HG03039 (cell line): Measurements from ENCODE around the gene DDX19B.
"Not testable (repeated sequence)": the region's sequence is repeated elsewhere in the genome, so short reads cannot be mapped to it uniquely, and the experiment has no call there.

Source experiments
- ATAC-seq: cut with Tn5 transposase; IDR thresholded peaks from one replicate; pipeline ENCODE4 v1.9.1; 2021; ENCODE audit warnings: mild to moderate bottlenecking, moderate library complexity; ENCODE audit not compliant: unreplicated experiment

The DDX19B gene

DNA sequence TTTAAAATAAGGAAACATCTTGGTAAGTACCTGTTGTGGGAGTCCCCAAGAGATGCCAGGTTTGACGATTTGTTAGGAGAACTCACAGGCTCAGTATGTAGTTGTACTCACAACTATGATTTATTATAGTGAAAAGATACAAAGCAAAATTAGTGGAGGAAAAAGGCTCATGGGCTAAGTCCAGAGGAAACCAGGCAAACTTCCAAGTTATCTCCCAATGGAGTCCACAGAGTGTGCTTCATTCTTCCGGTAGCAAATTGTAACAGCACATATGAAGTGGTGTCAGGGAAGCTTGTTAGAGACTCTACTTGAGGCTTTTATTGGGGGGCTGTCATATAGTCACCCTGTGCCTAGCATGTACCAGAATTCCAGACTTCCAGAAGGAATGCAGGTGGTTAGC is 50.0 kb downstream of the DDX19B start:
- ATAC-seq, result no peak

GRCh38 chr16:70349783-70350182 is 50.8 kb downstream of the DDX19B start:
- no peak for ATAC-seq

DNA sequence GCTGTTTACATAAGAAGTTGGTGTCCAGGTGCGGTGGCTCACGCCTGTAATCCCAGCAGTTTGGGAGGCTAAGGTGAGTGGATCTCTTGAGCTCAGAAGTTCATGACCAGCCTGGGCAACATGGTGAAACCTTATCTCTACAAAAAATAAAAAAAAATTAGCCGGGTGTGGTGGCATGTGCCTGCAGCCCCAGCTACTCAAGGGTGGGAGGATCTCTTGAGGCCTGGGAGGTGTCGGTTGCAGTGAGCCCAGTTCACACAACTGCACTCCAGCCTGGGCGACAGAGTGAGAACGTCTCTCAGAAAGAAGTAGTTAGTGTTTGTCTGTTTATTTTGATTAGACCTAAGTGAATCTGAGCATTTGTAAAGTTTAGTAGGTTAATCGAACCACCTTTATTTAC is 60.6 kb downstream of the DDX19B start:
- ATAC-seq, result no peak

GRCh38 chr16:70364399-70364798 is 65.4 kb downstream of the DDX19B start:
- ATAC-seq, result no peak

DNA sequence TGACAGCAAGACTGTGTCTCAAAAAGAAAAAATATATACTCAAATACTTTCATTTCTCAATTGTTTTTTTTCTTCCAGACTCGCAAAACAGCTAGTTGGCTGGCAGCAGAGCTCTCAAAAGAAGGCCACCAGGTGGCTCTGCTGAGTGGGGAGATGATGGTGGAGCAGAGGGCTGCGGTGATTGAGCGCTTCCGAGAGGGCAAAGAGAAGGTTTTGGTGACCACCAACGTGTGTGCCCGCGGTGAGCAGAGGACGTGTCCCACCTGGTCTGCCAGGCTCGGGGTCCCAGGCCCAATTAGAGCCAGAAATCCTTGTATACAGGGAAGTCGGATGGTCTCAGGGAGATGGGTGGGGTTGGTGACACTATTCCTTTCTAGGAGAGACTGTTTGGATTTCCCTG is 71.2 kb downstream of the DDX19B start:
- ATAC-seq, result not testable (repeated sequence)

GRCh38 chr16:70370924-70371323 is 71.9 kb downstream of the DDX19B start:
- ATAC-seq, result no peak

GRCh38 chr16:70372921-70373728 is 74.1 kb downstream of the DDX19B start:
- ATAC-seq, result no peak

DNA sequence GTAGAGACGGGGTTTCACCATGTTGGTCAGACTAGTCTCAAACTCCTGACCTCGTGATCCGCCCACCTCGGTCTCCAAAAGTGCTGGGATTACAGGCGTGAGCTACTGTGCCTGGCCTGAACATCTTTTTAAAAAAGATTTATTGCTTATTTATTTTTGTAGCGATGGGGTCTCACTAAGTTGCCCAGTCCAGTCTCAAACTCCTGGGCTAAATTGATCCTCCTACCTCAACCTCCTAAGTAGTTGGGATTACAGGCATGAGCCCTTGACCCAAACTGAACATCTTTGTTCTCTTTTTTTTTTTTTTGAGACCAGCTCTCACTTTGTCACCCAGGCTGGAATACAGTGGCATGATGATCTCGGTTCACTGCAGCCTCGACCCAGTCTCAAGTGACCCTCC is 75.2 kb downstream of the DDX19B start:
- ATAC-seq, result no peak

DNA sequence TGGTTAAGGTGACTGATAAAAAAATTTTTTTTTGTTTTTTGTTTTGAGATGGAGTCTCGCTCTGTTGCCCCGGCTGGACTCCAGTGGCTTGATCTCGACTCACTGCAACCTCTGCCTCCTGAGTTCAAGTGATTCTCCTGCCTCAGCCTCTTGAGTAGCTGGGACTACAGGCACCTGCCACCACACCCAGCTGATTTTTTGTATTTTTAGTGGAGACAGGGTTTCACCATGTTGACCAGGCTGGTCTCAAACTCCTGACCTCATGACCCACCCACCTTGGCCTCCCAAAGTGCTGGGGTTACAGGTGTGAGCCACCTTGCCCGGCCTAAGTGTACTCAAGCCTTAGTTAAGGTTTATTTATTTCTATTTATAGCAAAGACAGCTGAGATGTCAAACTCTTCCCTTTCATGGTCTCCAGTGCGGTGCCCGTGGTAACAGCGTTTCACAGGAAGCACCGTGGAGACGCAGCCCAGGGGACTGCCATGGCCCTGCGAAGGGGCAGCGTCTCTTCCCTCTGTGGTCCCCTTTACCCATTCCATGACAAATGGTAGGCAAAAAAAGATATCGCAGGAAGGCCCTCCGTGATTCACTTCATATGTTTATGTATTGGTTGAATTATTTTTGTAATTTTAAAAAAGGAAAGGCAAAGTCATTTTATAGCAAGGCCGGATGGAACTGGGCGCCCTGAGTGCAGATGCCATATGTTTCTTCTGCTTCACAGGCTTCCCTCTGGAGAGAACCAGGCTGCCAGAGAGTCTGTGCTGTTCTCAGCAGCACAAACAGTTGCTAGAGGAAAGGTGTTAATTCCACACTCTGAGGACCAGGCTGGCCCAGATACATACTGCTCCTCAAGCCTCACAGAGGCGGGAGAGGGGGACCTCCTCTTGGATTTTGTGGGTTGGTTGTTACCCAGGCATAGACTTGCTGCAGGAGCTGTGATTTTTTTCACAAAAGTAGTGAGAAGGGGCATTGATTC is 76.9 kb downstream of the DDX19B start:
- ATAC-seq, result no peak

DNA sequence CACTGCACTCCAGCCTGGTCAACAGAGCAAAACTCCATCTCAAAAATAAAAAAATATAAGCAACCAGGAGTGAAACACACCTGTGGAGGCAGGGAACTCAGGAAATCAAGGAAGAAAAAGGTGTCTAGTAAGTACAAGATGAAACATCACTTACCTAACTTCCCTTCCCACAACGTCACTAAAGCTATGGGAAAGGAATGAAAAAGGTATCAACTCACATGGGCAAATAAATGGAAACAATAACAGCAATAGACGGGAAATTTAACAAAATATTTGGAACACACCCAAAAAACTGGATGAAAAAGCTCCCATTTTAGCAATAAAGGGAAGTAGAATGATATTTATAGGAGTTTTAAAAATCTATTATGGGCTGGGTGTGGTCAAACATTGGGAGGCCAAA is 78.8 kb downstream of the DDX19B start:
- no peak for ATAC-seq

- ATAC-seq, result no peak
These were observed 80.0 kb downstream of the DDX19B start for GRCh38 chr16:70378869-70379493.

- peak; percentile 17 for ATAC-seq
These were observed 81.4 kb downstream of the DDX19B start for GRCh38 chr16:70380248-70380918.

- peak; percentile 85 for ATAC-seq
These were observed 82.1 kb downstream of the DDX19B start for GRCh38 chr16:70380919-70381603.

DNA sequence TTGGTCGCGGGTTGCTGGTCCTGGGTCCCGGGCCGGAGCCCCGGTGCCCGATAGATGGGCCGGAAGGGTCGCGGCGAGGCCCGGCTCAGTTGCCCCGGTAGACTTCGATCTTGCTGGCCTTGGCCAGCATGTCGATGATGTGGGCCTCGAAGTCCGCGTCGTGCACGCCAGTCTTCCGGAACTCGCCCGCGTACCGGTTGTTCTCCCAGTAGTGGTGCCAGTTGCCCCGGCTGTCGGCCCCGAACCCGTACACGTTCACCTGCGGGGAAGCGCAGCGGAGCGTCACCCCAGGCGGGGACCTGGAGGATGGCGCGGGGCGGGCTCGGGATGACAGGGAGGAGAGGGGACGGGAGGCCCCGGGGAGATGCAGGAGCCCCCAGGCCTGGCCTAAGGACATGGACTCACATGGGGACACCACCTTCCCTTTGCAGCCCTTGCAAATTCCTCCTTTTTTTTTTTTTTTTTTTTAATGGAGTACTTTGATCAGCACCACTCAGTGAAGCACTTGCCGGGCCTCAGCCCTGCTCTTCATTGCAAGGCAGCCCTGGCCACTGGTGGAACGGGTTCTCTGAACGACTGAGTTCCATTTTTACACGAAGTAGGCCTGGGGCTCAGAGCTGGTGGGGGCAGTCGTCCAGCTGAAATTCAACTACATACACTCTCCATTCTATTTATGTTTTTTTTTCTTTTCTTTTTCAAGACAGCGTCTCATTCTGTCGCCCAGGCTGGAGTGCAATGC is 82.8 kb downstream of the DDX19B start:
- no peak for ATAC-seq

DNA sequence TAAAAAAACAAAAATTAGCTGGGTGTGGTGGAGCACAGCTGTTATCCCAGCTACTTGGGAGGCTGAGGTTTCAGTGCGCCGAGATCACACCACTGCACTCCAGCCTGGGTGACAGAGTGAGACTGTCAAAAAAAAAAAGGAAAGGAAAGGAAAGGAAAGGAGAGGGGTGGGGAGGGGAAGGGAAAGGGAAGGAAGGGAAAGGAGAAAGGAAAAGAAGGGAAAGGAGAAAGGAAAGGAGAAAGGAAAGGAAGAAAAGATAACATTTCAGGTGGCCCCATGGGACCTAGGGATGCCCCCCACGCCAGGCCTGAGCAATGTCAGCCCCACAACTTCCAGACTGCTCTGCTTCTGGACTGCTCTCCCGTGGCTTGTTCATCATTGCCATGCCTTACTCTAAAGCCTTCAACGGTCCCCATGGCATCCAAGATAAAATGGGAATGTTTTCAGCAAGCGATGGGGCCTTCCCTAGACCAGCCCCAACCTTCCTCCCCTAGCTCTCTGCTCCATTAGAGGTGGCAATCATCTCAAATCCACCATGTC is 84.5 kb downstream of the DDX19B start:
- no peak for ATAC-seq
